BJ (cell line): ENCODE measurements around the gene FUT7. TPM values are rescaled to one million over a fixed set of nuclear protein-coding genes. Genes with fewer than 3 reads are reported as not detected.
A peak's percentile ranks its signal among the peaks of the same experiment; 100 is the strongest.

ENCODE experiments used
- CTCF ChIA-PET: fragments of 350-600 bp; formaldehyde crosslinking; extraction: SDS; loops from one replicate; lab custom pipeline; 2021; ENCODE audit warnings: antibody characterized with exemption, inconsistent platforms; lab: Yijun Ruan, JAX
- POLR2A ChIA-PET: fragments of 300-600 bp; sonication (Branson Sonifier 250); formaldehyde crosslinking; extraction: SDS; loops from one replicate; lab custom pipeline; 2021; ENCODE audit warnings: antibody characterized with exemption; lab: Charles Lee
- DNase-seq: peaks from one replicate; pipeline ENCODE4 v3.0.0-alpha.2; 2011; ENCODE audit warnings: low read depth
- H3K27me3 ChIP-seq: 2 replicates; pipeline ENCODE4 v1.6.0; 2011; ENCODE audit warnings: low read length; ENCODE audit not compliant: control insufficient read depth, insufficient read depth
- H3K36me3 ChIP-seq: 2 replicates; pipeline ENCODE4 v1.5.1; 2011; ENCODE audit warnings: low read length; ENCODE audit not compliant: control insufficient read depth, insufficient read depth
- H3K4me3 ChIP-seq: 2 replicates; pipeline ENCODE4 v1.5.1; 2011; ENCODE audit warnings: low read depth, mild to moderate bottlenecking, control low read depth, low read length
- CTCF ChIP-seq: IDR thresholded peaks from 2 replicates; pipeline ENCODE4 v1.5.1; 2011; ENCODE audit warnings: low read depth, mild to moderate bottlenecking, control low read depth, inconsistent platforms, low read length, moderate library complexity; ENCODE audit not compliant: insufficient read depth
- polyA minus RNA-seq: library from RNA; depleted of rRNA, polyadenylated mRNA; stranded (reverse); fragments of >200 nt; gene quantifications from 2 replicates; pipeline ENCODE4 v1.2.3, GENCODE V29; 2011; rRNA and poly(A)+ RNA removed
- polyA plus RNA-seq: library from polyadenylated mRNA; depleted of rRNA; stranded (reverse); fragments of >200 nt; gene quantifications from 2 replicates; pipeline ENCODE4 v1.2.3, GENCODE V29; 2011; rRNA removed

The FUT7 gene, protein sequence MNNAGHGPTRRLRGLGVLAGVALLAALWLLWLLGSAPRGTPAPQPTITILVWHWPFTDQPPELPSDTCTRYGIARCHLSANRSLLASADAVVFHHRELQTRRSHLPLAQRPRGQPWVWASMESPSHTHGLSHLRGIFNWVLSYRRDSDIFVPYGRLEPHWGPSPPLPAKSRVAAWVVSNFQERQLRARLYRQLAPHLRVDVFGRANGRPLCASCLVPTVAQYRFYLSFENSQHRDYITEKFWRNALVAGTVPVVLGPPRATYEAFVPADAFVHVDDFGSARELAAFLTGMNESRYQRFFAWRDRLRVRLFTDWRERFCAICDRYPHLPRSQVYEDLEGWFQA
- not detected in 2 replicates for polyA plus RNA-seq
- polyA minus RNA-seq, result not detected in 2 replicates

- ChIA-PET CTCF (interaction anchor here (0.8 to 8.2 kb wide), 6 partner anchors 11 to 240 kb away, joined by 3 to 118 read pairs (median 4); partner anchors contain the start of gene C8G), POLR2A (no interaction called here)
- TF ChIP-seq CTCF, result no peak
- H3K27me3 ChIP-seq, result no peaks in the 10 kb centered on the region
- H3K36me3 ChIP-seq, result no peaks in the 10 kb centered on the region; the same call in 1 of the 2 replicates
- no peak for DNase-seq
- no peak within 1 kb of the TSS for H3K4me3 ChIP-seq
These were observed at the start of gene FUT7 for GRCh38 chr9:137031904-137032640. FUT7 (minus strand) TSS chr9:137032088; CDS start chr9:137031991, 97 bp downstream.

DNA sequence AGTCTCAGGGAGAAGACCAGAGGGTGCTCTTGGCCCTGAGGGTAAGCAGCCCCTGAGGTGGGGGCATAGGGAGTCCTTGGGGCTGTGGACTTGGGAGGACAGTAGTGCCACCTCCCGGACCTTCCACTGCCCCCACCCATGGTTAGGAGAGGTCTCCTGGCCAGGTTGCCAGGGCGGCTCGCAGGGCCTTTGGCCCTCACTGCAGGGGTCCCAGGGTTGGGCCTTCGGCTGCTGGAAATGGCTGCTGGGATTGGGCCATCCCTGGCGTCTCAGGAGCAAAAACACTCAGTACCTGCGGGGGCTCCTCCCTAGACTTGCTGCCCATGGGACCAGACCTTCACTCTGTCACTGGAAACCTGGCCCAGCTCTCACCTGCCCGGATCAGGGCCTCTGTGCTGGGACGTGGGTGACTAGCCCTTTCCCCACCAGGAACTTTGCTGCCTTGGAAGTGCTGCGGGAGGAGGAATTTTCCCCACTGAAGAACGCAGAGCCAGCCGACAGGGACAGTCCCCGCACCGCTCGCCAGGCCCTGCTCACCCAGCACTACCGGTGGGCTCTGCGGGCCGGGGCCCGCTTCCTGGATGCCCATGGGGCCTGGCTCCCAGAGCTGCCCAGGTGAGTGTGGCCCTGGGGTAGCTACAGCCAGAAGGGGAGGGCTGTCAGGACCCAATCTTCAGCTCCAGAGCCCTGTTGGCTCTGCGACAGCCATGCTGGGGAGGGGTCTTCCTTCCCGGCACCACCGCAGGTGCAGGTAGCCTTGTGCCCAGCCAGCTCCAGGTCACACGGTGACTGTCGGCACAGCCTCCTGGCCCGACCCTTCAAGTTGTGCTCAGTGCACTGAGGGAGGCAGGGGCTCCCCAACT lies 48.6 kb upstream of the FUT7 start:
- ChIA-PET POLR2A (no interaction called here), CTCF (interaction anchor here (0.6 to 7.7 kb wide), 3 partner anchors 14 to 295 kb away, joined by 3 to 69 read pairs (median 3); no protein-coding TSS in a partner anchor)
- Histone ChIP-seq H3K27me3 (no peaks in the 10 kb centered on the region), H3K4me3 (no peak overlapping the region), H3K36me3 (peaks cover 29% of the 10 kb centered on the region)
- DNase-seq, result no peak
- no peak for TF ChIP-seq CTCF

- POLR2A ChIA-PET, result no interaction called here
- Histone ChIP-seq H3K27me3 (no peaks in the 10 kb centered on the region), H3K4me3 (no peak overlapping the region), H3K36me3 (peaks cover 29% of the 10 kb centered on the region)
- CTCF ChIA-PET, result interaction anchor here (7.7 kb wide), 1 partner anchor 13 kb away, joined by 69 read pairs; no protein-coding TSS in a partner anchor
- DNase-seq, result no peak
- no peak for TF ChIP-seq CTCF
These were observed 47.5 kb upstream of the FUT7 start for GRCh38 chr9:137079401-137079787.

- CTCF ChIA-PET, result interaction anchor here (7.7 kb wide), 1 partner anchor 13 kb away, joined by 69 read pairs; no protein-coding TSS in a partner anchor
- H3K4me3 ChIP-seq, result peak overlapping the region; percentile 75; the same call in 1 of the 2 replicates
- peaks cover 29% of the 10 kb centered on the region for H3K36me3 ChIP-seq
- no peak for TF ChIP-seq CTCF
- no peak for DNase-seq
- H3K27me3 ChIP-seq, result no peaks in the 10 kb centered on the region
- POLR2A ChIA-PET, result no interaction called here
These were observed 47.0 kb upstream of the FUT7 start for GRCh38 chr9:137078701-137079400.
